Motor neuron (in vitro differentiated cells): ENCODE measurements around the gene IGF1R. TPM values are rescaled to one million over a fixed set of nuclear protein-coding genes. Genes with fewer than 3 reads are reported as not detected.

Source experiments
- ATAC-seq, 8 experiments: fragments of 200-7000 bp; cut with Tn5 transposase; replicated peaks in 6 of 8; 2 replicates each; pipeline ENCODE4 v1.8.0; 2021; ENCODE audit warnings: mild to moderate bottlenecking in 8 of 8, moderate library complexity in 8 of 8
- H3K27ac ChIP-seq, 2 donors: fragments of 250-450 bp; sonication (Bioruptor Pico); 2 replicates each; pipeline ENCODE4 v1.9.0; 2021; ENCODE audit warnings: antibody characterized with exemption in 2 of 2, mild to moderate bottlenecking in 2 of 2, moderate library complexity in 1 of 2
- H3K4me1 ChIP-seq, 2 donors: fragments of 250-450 bp; sonication (Bioruptor Pico); replicated peaks in 1 of 2; 2 replicates each; pipeline ENCODE4 v1.6.1; 2021; ENCODE audit warnings: antibody characterized with exemption in 2 of 2, mild to moderate bottlenecking in 2 of 2, moderate library complexity in 1 of 2
- H3K4me3 ChIP-seq, 5 donors: fragments of 250-450 bp; sonication (Bioruptor Pico); 2 replicates each; pipeline ENCODE4 v1.9.0; 2021; ENCODE audit warnings: antibody characterized with exemption in 5 of 5, mild to moderate bottlenecking in 5 of 5, moderate library complexity in 4 of 5
- WGBS, 10 experiments: fragments of 450-650 bp; shearing (Covaris generic); methylation state at CpG; one replicate each; pipeline ENCODE4 v1.0.0; 2022; 5-methylcytosine and 5-hydroxymethylcytosine counted together
- in situ Hi-C, 9 experiments: fragments of 400-800 bp; cut with MboI; loops; one replicate each; pipeline ENCODE4 v1.15.0; 2021; ENCODE audit warnings: low sequenced_read_pairs in 9 of 9, low pct_unique_long_range_greater_than_20kb in 2 of 9; ENCODE audit not compliant: unreplicated experiment in 9 of 9
- total RNA-seq, 8 experiments: library from RNA; unstranded; fragments of 300-600 nt; gene quantifications; 2 replicates each; pipeline versions ENCODE4 v1.2.3 to v1.2.4, GENCODE V29; 2022

The IGF1R gene
- total RNA-seq, 8 experiments from 2014 or later: 12.5 to 43.5 (median 26.1) TPM

DNA sequence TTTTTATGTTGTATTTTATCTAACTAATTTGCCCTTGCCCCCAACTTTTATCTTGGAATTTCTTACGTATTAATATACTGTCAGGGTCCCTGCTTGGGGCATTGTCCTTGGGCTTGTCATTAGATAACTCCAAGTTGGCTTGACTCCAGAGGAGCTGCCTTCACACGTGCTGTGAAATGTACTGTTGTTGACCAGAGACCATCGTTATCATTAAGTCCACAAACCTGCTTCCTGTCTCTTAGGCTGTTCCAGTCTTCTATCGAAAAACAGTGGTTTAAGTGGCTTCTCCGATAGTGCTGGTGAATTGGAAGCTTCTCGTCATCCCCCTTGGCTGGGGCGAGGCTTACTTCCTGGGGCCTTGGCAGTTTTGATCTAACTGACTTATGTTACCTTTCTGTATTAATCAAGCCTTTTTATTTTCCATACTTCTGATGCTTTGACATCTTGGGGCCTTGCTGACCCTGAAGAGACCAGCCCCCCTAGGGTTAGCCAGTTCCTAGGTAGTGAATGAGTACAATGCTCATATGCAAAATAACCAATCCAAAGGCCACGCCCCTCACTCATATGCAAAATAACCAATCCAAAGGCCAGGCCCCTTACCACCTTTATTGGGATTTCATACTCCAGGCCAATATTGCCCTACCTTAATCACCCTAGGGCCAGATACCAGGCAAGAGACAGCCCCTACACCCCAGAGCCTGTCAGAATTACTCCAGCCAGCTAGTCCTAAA lies 164.5 kb downstream of the IGF1R start:
- H3K27ac ChIP-seq: no peak overlapping the region
- H3K4me1 ChIP-seq: peaks cover 3 to 4% of the 10 kb centered on the region in 2 donors
- in situ Hi-C loops: no loop called here
- WGBS, 10 experiments: 82 to 100% (median 95%) methylated on average over 2 to 8 of the region's 8 CpGs
- ATAC-seq: no peak
- H3K4me3 ChIP-seq: no peak overlapping the region

DNA sequence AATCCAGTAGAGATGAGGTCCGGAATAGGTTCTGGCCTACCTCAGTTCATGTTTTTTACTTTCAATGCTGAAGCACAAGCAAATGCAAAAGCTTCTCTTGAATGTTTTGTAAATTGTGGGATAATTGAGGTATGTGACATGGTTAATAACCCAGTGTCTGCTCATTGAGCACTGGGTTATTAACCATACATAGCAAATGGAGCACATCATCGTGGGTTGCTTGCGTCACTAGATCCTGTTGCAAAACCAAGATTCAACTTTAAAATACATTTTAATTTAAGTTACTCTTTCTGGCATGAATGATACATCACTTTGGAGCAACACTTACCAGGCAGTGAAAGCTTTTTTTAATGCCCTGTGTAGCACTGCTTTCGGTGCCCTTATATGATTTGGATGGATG lies 165.6 kb downstream of the IGF1R start:
- no peak overlapping the region for H3K4me3 ChIP-seq
- ATAC-seq: no peak
- no peak overlapping the region for H3K27ac ChIP-seq
- in situ Hi-C loops: no loop called here
- 72 to 100% (median 100%) methylated on average over 1 to 4 of the region's 4 CpGs; no CpG with 5 or more reads in 3 of the 10 experiments for WGBS, 10 experiments
- H3K4me1 ChIP-seq: peaks cover 3 to 4% of the 10 kb centered on the region in 2 donors

DNA sequence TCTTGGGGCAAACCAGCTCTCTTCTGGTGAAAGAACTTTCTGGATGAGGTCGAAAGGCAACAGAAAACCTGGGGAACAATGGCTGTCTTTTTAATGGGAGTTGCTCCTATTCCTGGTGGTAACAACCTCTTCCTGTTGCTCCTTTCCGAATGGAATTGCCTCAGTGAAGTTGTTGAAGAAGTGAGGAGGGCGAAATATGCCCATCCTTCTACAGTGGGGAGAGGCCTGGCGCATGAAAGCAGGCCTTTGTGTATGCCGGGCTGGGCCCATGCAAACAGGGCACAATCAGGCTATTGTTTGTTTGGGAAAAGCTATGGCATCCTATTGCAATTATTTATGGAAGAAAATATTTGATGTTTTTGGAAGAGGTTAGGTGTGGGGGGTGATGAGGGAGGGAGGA lies 166.9 kb downstream of the IGF1R start:
- no peak overlapping the region for H3K27ac ChIP-seq
- WGBS, 10 experiments: 33 to 100% (median 93%) methylated on average over 1 to 5 of the region's 5 CpGs; no CpG with 5 or more reads in 1 of the 10 experiments
- ATAC-seq: no peak

GRCh38 chr15:98817745-98818144 lies 169.4 kb downstream of the IGF1R start:
- no peak for ATAC-seq
- Histone ChIP-seq H3K27ac (no peak overlapping the region), H3K4me3 (no peak overlapping the region), H3K4me1 (peaks cover 7 to 22% of the 10 kb centered on the region in 2 donors)
- 83 to 100% (median 94%) methylated on average over 1 to 2 of the region's 2 CpGs; no CpG with 5 or more reads in 4 of the 10 experiments for WGBS, 10 experiments
- in situ Hi-C loops: no loop called here

More for the DNA sequence above, 166.9 kb downstream of the IGF1R start:
- in situ Hi-C loops: no loop called here
- Histone ChIP-seq H3K4me1 (peaks cover 3 to 4% of the 10 kb centered on the region in 2 donors), H3K4me3 (no peak overlapping the region)

DNA sequence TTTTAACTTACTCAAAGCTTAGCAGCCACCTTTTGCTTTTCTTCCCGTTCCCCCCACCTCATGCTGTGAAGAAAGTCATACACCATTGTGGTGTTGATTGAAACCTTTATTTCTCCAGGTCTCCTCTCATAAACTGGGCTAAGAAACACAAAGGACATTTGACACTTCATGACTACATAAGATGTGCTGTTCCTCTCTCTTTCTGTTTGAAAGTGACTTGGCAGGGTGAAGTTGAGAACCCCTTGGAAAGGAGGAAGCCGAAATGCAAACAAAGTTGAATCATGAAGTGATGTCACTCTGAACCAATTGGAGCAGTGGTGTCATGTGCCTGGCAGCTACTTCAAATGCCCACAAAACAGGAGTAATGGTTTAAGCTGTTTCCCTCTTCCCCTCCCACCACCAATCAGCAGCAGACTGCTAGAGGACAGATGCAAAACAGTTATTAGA lies 174.7 kb downstream of the IGF1R start:
- in situ Hi-C loops: no loop called here
- Histone ChIP-seq H3K4me3 (no peak overlapping the region), H3K4me1 (peaks cover 6 to 28% of the 10 kb centered on the region in 2 donors), H3K27ac (no peak overlapping the region)
- WGBS, 10 experiments: 0 to 38% (median 20%) methylated on average over 1 to 2 of the region's 2 CpGs; no CpG with 5 or more reads in 1 of the 10 experiments
- ATAC-seq: peak; percentile 40 to 99 (median 92)

DNA sequence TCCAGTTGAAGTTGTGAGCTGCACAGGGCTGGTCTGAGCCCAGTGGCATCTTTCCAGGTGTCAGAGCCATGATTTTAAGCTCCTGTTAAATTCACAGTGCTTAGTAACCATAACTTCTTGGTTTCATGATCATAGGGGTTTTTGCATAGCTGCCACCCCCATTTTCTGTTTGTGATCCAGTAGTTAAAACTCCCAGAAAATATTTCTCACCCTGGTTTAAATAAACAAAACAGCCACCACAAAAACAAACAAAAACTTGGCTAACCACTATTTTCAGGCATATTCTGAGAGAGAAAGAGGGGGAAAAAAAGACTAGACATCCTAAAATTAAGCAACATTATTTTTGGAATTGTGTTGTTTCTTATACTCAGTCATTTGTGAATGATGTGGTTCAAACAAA lies 175.3 kb downstream of the IGF1R start:
- H3K4me3 ChIP-seq: no peak overlapping the region
- peak in 2 of 8 experiments; percentile 21 to 22 for ATAC-seq
- in situ Hi-C loops: no loop called here
- H3K4me1 ChIP-seq: peaks cover 6 to 28% of the 10 kb centered on the region in 2 donors
- no peak overlapping the region for H3K27ac ChIP-seq

DNA sequence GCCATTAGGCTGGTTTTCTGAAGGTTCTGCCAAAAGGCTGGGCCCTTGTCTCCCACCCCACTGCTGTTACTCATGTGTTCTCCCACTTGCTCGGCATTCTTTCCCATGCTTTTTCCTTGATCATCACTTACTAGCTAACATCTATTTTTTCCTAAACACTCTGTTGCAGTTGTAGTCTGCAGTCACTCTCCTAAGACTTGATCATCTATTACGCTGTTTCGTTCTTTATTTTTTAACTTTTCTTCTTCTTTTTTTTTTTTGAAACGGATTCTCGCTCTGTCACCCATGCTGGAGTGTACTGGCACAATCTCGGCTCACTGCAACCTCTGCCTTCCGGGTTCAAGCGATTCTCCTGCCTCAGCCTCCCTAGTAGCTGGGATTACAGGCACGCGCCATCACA lies 176.3 kb downstream of the IGF1R start:
- in situ Hi-C loops: no loop called here
- no peak overlapping the region for H3K27ac ChIP-seq
- ATAC-seq: no peak
- no peak overlapping the region for H3K4me3 ChIP-seq
- peaks cover 6 to 28% of the 10 kb centered on the region in 2 donors for H3K4me1 ChIP-seq
- 84 to 100% (median 95%) methylated on average over 1 to 10 of the region's 10 CpGs for WGBS, 10 experiments

DNA sequence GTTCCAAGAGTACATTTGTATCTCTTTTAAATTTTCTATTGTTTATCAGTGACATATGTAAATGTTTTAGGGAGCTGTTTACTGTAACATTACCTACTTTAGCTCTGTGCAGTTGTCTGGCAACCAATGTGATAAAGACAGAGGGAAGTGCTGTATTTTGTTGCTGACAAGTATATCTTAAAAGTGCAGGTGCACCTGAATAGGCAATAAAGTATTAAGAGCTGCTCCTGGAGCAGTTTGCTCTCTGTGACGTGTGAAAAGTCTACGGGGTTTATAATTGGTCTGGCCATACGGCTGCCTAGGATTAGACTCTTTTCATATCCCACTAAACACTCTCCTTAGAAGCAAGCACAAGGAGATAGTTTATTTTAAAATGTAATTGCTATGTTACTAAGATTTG lies 178.3 kb downstream of the IGF1R start:
- no peak for ATAC-seq
- in situ Hi-C loops: no loop called here
- Histone ChIP-seq H3K27ac (no peak overlapping the region), H3K4me1 (peaks cover 2 to 17% of the 10 kb centered on the region in 2 donors), H3K4me3 (no peak overlapping the region)
- WGBS, 10 experiments: 68 to 94% (median 83%) methylated on average over 3 of the region's 3 CpGs; no CpG with 5 or more reads in 5 of the 10 experiments

DNA sequence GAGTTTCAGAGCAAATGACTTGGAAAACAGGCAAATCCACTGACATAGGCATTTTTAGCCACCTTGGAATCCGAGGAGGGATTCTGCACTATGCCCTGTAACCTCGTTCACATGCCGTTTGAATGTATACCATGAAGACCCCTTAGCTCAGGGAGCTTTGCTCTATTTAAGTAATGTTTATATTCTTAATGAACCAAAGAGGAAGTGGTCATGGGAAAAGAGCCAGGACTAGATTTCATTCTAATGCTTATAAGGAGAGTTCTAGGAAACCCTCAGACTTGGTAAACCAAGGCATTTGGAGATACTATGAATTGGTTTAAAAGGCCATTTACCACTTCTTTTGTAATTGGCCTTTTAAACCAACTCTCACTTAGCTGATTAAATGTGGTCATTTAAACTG lies 178.9 kb downstream of the IGF1R start:
- no peak for ATAC-seq
- 56 to 100% (median 79%) methylated on average over 1 to 3 of the region's 3 CpGs; no CpG with 5 or more reads in 3 of the 10 experiments for WGBS, 10 experiments
- Histone ChIP-seq H3K4me1 (peaks cover 2 to 14% of the 10 kb centered on the region in 2 donors), H3K4me3 (no peak overlapping the region), H3K27ac (no peak overlapping the region)
- in situ Hi-C loops: no loop called here

GRCh38 chr15:98830034-98830634 lies 181.8 kb downstream of the IGF1R start:
- no peak for ATAC-seq
- in situ Hi-C loops: no loop called here
- H3K27ac ChIP-seq: no peak overlapping the region
- H3K4me3 ChIP-seq: no peak overlapping the region
- 38 to 100% (median 93%) methylated on average over 1 to 4 of the region's 4 CpGs; no CpG with 5 or more reads in 1 of the 10 experiments for WGBS, 10 experiments
- peaks cover 0 to 2% of the 10 kb centered on the region in 2 donors for H3K4me1 ChIP-seq

GRCh38 chr15:98834976-98835375 lies 186.6 kb downstream of the IGF1R start:
- 83 to 100% (median 100%) methylated on average over 1 of the region's 1 CpG; no CpG with 5 or more reads in 7 of the 10 experiments for WGBS, 10 experiments
- no peak overlapping the region for H3K4me3 ChIP-seq
- no peak overlapping the region for H3K27ac ChIP-seq
- peaks cover 8 to 9% of the 10 kb centered on the region in 2 donors for H3K4me1 ChIP-seq
- in situ Hi-C loops: no loop called here
- no peak for ATAC-seq

- Histone ChIP-seq H3K4me1 (peaks cover 8 to 9% of the 10 kb centered on the region in 2 donors), H3K4me3 (no peak overlapping the region), H3K27ac (no peak overlapping the region)
- in situ Hi-C loops: no loop called here
- no peak for ATAC-seq
- WGBS, 10 experiments: 88 to 100% (median 97%) methylated on average over 1 to 4 of the region's 4 CpGs; no CpG with 5 or more reads in 1 of the 10 experiments
Measured at GRCh38 chr15:98835876-98836275, 187.5 kb downstream of the IGF1R start.

DNA sequence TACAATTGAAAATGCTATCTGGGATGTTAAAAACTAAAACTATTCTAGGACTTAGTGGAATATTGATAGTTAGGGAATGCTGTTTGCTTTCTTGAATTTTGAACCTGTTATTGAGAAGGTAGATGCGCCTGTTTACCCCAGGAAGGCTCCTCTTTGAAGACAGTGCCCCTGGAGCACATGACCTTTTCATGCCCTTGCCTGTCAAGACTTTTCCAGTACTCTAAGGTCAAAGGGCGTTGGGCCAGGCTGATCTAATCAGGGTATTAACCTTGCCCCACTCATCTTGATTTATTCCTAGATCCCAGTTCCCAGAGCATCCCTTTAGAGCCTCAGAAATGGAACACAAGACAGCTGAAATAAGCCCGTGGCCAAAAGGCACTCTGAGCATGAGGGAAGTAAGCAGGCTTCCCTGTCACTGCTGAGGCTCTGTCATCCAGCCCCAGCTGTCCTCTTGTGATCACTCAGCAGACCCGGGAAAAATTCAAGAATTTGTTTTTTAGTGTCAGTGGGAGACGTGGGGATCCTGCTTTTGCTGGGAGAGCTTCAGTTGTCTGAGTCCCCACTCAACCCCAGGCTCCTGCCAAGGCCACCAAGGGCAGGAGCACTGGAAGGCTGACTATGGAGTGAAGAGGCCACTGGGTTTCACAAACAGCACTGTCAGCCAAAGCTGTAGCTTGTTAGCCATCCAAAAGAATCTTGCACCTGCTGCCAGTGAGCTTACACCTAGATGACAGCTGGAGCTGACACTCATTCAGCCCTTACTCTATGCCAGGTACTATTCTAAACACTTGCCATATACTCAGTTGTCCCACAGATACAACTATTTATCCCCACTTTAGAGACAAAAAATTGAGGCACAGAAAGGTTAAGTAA lies 190.3 kb downstream of the IGF1R start:
- H3K4me3 ChIP-seq: no peak overlapping the region

More for the DNA sequence above, 190.3 kb downstream of the IGF1R start:
- Histone ChIP-seq H3K4me1 (peaks cover 8 to 9% of the 10 kb centered on the region in 2 donors), H3K27ac (peak overlapping the region in 1 of 2 donors; percentile 16)
- WGBS, 10 experiments: 45 to 100% (median 57%) methylated on average over 1 to 5 of the region's 5 CpGs; no CpG with 5 or more reads in 2 of the 10 experiments
- in situ Hi-C loops: no loop called here
- ATAC-seq: peak in 2 of 8 experiments; percentile 25 to 31
